ENCODE data around the gene MAP3K5. TPM values are rescaled to one million over a fixed set of nuclear protein-coding genes. Genes with fewer than 3 reads are reported as not detected.
A peak's percentile ranks its signal among the peaks of the same experiment; 100 is the strongest.

MAP3K5 gene
- total RNA-seq, 1 donor from 2014 or later = 1.7 TPM

GRCh38 chr6:136510299-136510698 lies 282.0 kb downstream of the MAP3K5 start:
- H3K4me3 Mint-ChIP-seq (ENCODE audit: unreplicated experiment) = no peak overlapping the region
- no peak overlapping the region for H3K27ac Mint-ChIP-seq (ENCODE audit: unreplicated experiment)

GRCh38 chr6:136508725-136509392 lies 283.4 kb downstream of the MAP3K5 start:
- H3K27ac ChIP-seq (ENCODE audit: low read depth, low read length) = no peak overlapping the region
- H4K20me1 ChIP-seq (ENCODE audit: insufficient read depth, low read length) = no peaks in the 10 kb centered on the region
- H3K4me3 Mint-ChIP-seq (ENCODE audit: unreplicated experiment) = no peak overlapping the region
- H3K9ac ChIP-seq (ENCODE audit: low read length) = no peak overlapping the region
- DNase-seq (ENCODE audit: low read depth) (peak; percentile 24), FAIRE-seq (no peak)
- H3K9me3 Mint-ChIP-seq (ENCODE audit: unreplicated experiment) = no peaks in the 10 kb centered on the region
- H3K36me3 Mint-ChIP-seq (ENCODE audit: low read depth, unreplicated experiment) = no peaks in the 10 kb centered on the region
- peaks cover 2% of the 10 kb centered on the region for H3K27me3 ChIP-seq (ENCODE audit: insufficient read depth, low read length)
- peaks cover 4% of the 10 kb centered on the region for H3K4me1 Mint-ChIP-seq (ENCODE audit: low read depth, unreplicated experiment)
- H3K4me3 ChIP-seq (ENCODE audit: insufficient read depth, low read depth, low read length) = no peak overlapping the region
- no peaks in the 10 kb centered on the region for H3K79me2 ChIP-seq (ENCODE audit: insufficient read depth, low read length)
- H3K4me2 ChIP-seq (ENCODE audit: low read length) = no peak overlapping the region
- H3K4me1 ChIP-seq (ENCODE audit: insufficient read depth, low read length) = no peaks in the 10 kb centered on the region
- no peaks in the 10 kb centered on the region for H3K27me3 Mint-ChIP-seq (ENCODE audit: low read depth, unreplicated experiment)
- H2AFZ ChIP-seq (ENCODE audit: low read depth, low read length) = no peak overlapping the region
- H3K9me3 ChIP-seq (ENCODE audit: insufficient read depth, low read depth, low read length) = no peaks in the 10 kb centered on the region
- no peak for TF ChIP-seq EZH2 (IDR thresholded peaks at IDR 0.05; ENCODE audit: insufficient read depth, low read length)
- TF ChIP-seq CTCF (IDR thresholded peaks at IDR 0.05; ENCODE audit: insufficient read depth, low read depth, low read length) = no peak
- no peak overlapping the region for H3K27ac Mint-ChIP-seq (ENCODE audit: unreplicated experiment)
- no peaks in the 10 kb centered on the region for H3K36me3 ChIP-seq (ENCODE audit: insufficient read depth, low read length)

More at GRCh38 chr6:136510299-136510698, 282.0 kb downstream of the MAP3K5 start:
- Histone ChIP-seq H2AFZ (ENCODE audit: low read depth, low read length) (no peak overlapping the region), H3K27me3 (ENCODE audit: insufficient read depth, low read length) (peaks cover 2% of the 10 kb centered on the region), H3K4me3 (ENCODE audit: insufficient read depth, low read depth, low read length) (no peak overlapping the region), H3K27ac (ENCODE audit: low read depth, low read length) (no peak overlapping the region), H3K4me1 (ENCODE audit: insufficient read depth, low read length) (no peaks in the 10 kb centered on the region), H3K9ac (ENCODE audit: low read length) (no peak overlapping the region), H3K79me2 (ENCODE audit: insufficient read depth, low read length) (no peaks in the 10 kb centered on the region), H3K4me2 (ENCODE audit: low read length) (no peak overlapping the region), H4K20me1 (ENCODE audit: insufficient read depth, low read length) (no peaks in the 10 kb centered on the region), H3K9me3 (ENCODE audit: insufficient read depth, low read depth, low read length) (no peaks in the 10 kb centered on the region), H3K36me3 (ENCODE audit: insufficient read depth, low read length) (no peaks in the 10 kb centered on the region)
- Mint-ChIP-seq H3K9me3 (ENCODE audit: unreplicated experiment) (no peaks in the 10 kb centered on the region), H3K27me3 (ENCODE audit: low read depth, unreplicated experiment) (no peaks in the 10 kb centered on the region), H3K4me1 (ENCODE audit: low read depth, unreplicated experiment) (peaks cover 4% of the 10 kb centered on the region), H3K36me3 (ENCODE audit: low read depth, unreplicated experiment) (no peaks in the 10 kb centered on the region)
- TF ChIP-seq EZH2 (IDR thresholded peaks at IDR 0.05; ENCODE audit: insufficient read depth, low read length) = no peak
- TF ChIP-seq CTCF (IDR thresholded peaks at IDR 0.05; ENCODE audit: insufficient read depth, low read depth, low read length) = no peak
- DNase-seq (ENCODE audit: low read depth) (no peak), FAIRE-seq (no peak)

Other genes with a start within 250 kb of the MAP3K5 start
- 2.8 and 3.3 TPM in 2 replicates for gene MAP7, start 242.1 kb downstream of the MAP3K5 start, total RNA-seq
- 4.8 and 6.2 TPM in 2 replicates for gene PEX7, start 30.1 kb upstream of the MAP3K5 start, total RNA-seq
- not detected in 2 replicates for gene SLC35D3, start 129.8 kb upstream of the MAP3K5 start, total RNA-seq